SK-N-SH (cell line): Measurements from ENCODE around the gene CARD19. TPM values are rescaled to one million over a fixed set of nuclear protein-coding genes. Genes with fewer than 3 reads are reported as not detected.

ENCODE experiments used
- CHD2 ChIP-seq: fragments of 150-350 bp; IDR thresholded peaks from 2 replicates; pipeline ENCODE4 v1.6.1; 2018; ENCODE audit warnings: low read length; ENCODE audit not compliant: partially characterized antibody
- EP300 ChIP-seq, 2 experiments: IDR thresholded peaks; 2 replicates each; pipeline versions ENCODE4 v1.4.0 to v1.6.1; 2012; ENCODE audit warnings: borderline replicate concordance in 1 of 2, low read depth in 1 of 2, low read length in 1 of 2
- EZH2phosphoT487 ChIP-seq: fragments of 200-600 bp; sonication (generic); IDR thresholded peaks from 2 replicates; pipeline ENCODE4 v1.6.1; 2017; ENCODE audit warnings: low read depth, mixed run types, mild to moderate bottlenecking, antibody characterized with exemption, moderate library complexity, borderline replicate concordance
- FOSL2 ChIP-seq: IDR thresholded peaks from 2 replicates; pipeline ENCODE4 v1.4.0; 2012; ENCODE audit warnings: low read depth, mild to moderate bottlenecking, moderate library complexity, borderline replicate concordance
- GABPA ChIP-seq: IDR thresholded peaks from 2 replicates; pipeline ENCODE4 v1.4.0; 2012; ENCODE audit warnings: low read depth, mild to moderate bottlenecking
- IRF3 ChIP-seq: fragments of 150-350 bp; IDR thresholded peaks from 2 replicates; pipeline ENCODE4 v1.6.1; 2016; ENCODE audit warnings: mild to moderate bottlenecking, low read depth, low read length
- MEF2A ChIP-seq: IDR thresholded peaks from 2 replicates; pipeline ENCODE4 v1.4.0; 2012; ENCODE audit warnings: low read depth, borderline replicate concordance
- MXI1 ChIP-seq: IDR thresholded peaks from 2 replicates; pipeline ENCODE4 v1.6.1; 2012; ENCODE audit warnings: mild to moderate bottlenecking, low read depth, low read length, improper control_type of control experiment
- POLR2AphosphoS5 ChIP-seq: IDR thresholded peaks from 2 replicates; pipeline ENCODE4 v1.6.1; 2012; ENCODE audit warnings: low read depth, low read length
- RAD21 ChIP-seq: IDR thresholded peaks from 2 replicates; pipeline ENCODE4 v1.6.1; 2012; ENCODE audit warnings: mild to moderate bottlenecking, low read length
- RFX5 ChIP-seq: IDR thresholded peaks from 2 replicates; pipeline ENCODE4 v1.6.1; 2012; ENCODE audit warnings: mild to moderate bottlenecking, improper control_type of control experiment, low read length
- RXRA ChIP-seq: IDR thresholded peaks from 2 replicates; pipeline ENCODE4 v1.4.0; 2012; ENCODE audit warnings: low read depth, mild to moderate bottlenecking, borderline replicate concordance
- SMC3 ChIP-seq: IDR thresholded peaks from 2 replicates; pipeline ENCODE4 v1.6.1; 2012; ENCODE audit warnings: low read depth, low read length, improper control_type of control experiment
- TCF12 ChIP-seq: IDR thresholded peaks from 2 replicates; pipeline ENCODE4 v1.4.0; 2012
- TEAD4 ChIP-seq: IDR thresholded peaks from 2 replicates; pipeline ENCODE4 v1.4.0; 2012; ENCODE audit warnings: mild to moderate bottlenecking, borderline replicate concordance; ENCODE audit not compliant: insufficient read depth
- polyA plus RNA-seq, 3 experiments: library from polyadenylated mRNA; depleted of rRNA; stranded (reverse); fragments of >200 nt; gene quantifications; 2 replicates each; pipeline ENCODE4 v1.2.3, GENCODE V29; 2012
- TF ChIP-seq, protein P1 (sequence below): IDR thresholded peaks from 2 replicates; pipeline ENCODE4 v1.6.1; 2012; ENCODE audit warnings: mild to moderate bottlenecking, low read depth, low read length, moderate library complexity
- TF ChIP-seq, protein P2 (sequence below): fragments of 150-350 bp; IDR thresholded peaks from 2 replicates; pipeline ENCODE4 v1.6.1; 2017; ENCODE audit warnings: antibody characterized with exemption, low read length, low read depth, borderline replicate concordance
- TF ChIP-seq, protein P3 (sequence below): fragments of 200-600 bp; sonication (generic); IDR thresholded peaks from 2 replicates; pipeline ENCODE4 v1.6.1; 2017; ENCODE audit warnings: antibody characterized with exemption, mild to moderate bottlenecking, moderate library complexity
- TF ChIP-seq, protein P4 (sequence below): IDR thresholded peaks from 2 replicates; pipeline ENCODE4; 2012

The CARD19 gene
- polyA plus RNA-seq, 1 of the 3 experiments (the other 2 are of a cell fraction): 165 TPM

- TF ChIP-seq, protein P1, sequence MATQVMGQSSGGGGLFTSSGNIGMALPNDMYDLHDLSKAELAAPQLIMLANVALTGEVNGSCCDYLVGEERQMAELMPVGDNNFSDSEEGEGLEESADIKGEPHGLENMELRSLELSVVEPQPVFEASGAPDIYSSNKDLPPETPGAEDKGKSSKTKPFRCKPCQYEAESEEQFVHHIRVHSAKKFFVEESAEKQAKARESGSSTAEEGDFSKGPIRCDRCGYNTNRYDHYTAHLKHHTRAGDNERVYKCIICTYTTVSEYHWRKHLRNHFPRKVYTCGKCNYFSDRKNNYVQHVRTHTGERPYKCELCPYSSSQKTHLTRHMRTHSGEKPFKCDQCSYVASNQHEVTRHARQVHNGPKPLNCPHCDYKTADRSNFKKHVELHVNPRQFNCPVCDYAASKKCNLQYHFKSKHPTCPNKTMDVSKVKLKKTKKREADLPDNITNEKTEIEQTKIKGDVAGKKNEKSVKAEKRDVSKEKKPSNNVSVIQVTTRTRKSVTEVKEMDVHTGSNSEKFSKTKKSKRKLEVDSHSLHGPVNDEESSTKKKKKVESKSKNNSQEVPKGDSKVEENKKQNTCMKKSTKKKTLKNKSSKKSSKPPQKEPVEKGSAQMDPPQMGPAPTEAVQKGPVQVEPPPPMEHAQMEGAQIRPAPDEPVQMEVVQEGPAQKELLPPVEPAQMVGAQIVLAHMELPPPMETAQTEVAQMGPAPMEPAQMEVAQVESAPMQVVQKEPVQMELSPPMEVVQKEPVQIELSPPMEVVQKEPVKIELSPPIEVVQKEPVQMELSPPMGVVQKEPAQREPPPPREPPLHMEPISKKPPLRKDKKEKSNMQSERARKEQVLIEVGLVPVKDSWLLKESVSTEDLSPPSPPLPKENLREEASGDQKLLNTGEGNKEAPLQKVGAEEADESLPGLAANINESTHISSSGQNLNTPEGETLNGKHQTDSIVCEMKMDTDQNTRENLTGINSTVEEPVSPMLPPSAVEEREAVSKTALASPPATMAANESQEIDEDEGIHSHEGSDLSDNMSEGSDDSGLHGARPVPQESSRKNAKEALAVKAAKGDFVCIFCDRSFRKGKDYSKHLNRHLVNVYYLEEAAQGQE: no peak; the same call in 1 of the 2 replicates
- TF ChIP-seq TCF12 (peak; percentile 82), GABPA (peak; percentile 63), RFX5 (no peak), FOSL2 (peak; percentile 72; the same call in 1 of the 2 replicates), MEF2A (no peak), SMC3 (peak; percentile 10; the same call in 1 of the 2 replicates), CHD2 (no peak), RAD21 (peak; percentile 46), EP300 (IDR thresholded peaks at IDR 0.05; ENCODE audit: borderline replicate concordance in 1 of 2, low read depth in 1 of 2, low read length in 1 of 2) (peak; percentile 36 to 56; a peak in 2 of 4 replicates), MXI1 (peak; percentile 87), IRF3 (no peak), TEAD4 (0 out of 2 replicates have a peak, but pooled peaks have one; percentile 56), POLR2AphosphoS5 (peak; percentile 77), EZH2phosphoT487 (no peak), RXRA (no peak; the same call in 1 of the 2 replicates)
- TF ChIP-seq, protein P2, sequence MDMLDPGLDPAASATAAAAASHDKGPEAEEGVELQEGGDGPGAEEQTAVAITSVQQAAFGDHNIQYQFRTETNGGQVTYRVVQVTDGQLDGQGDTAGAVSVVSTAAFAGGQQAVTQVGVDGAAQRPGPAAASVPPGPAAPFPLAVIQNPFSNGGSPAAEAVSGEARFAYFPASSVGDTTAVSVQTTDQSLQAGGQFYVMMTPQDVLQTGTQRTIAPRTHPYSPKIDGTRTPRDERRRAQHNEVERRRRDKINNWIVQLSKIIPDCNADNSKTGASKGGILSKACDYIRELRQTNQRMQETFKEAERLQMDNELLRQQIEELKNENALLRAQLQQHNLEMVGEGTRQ: no peak
- TF ChIP-seq, protein P3, sequence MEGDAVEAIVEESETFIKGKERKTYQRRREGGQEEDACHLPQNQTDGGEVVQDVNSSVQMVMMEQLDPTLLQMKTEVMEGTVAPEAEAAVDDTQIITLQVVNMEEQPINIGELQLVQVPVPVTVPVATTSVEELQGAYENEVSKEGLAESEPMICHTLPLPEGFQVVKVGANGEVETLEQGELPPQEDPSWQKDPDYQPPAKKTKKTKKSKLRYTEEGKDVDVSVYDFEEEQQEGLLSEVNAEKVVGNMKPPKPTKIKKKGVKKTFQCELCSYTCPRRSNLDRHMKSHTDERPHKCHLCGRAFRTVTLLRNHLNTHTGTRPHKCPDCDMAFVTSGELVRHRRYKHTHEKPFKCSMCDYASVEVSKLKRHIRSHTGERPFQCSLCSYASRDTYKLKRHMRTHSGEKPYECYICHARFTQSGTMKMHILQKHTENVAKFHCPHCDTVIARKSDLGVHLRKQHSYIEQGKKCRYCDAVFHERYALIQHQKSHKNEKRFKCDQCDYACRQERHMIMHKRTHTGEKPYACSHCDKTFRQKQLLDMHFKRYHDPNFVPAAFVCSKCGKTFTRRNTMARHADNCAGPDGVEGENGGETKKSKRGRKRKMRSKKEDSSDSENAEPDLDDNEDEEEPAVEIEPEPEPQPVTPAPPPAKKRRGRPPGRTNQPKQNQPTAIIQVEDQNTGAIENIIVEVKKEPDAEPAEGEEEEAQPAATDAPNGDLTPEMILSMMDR: peak; percentile 37
- TF ChIP-seq, protein P4, sequence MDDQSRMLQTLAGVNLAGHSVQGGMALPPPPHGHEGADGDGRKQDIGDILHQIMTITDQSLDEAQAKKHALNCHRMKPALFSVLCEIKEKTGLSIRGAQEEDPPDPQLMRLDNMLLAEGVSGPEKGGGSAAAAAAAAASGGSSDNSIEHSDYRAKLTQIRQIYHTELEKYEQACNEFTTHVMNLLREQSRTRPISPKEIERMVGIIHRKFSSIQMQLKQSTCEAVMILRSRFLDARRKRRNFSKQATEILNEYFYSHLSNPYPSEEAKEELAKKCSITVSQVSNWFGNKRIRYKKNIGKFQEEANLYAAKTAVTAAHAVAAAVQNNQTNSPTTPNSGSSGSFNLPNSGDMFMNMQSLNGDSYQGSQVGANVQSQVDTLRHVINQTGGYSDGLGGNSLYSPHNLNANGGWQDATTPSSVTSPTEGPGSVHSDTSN: peak; percentile 65
- TF ChIP-seq, all 33 proteins: peak for 15
Measured at GRCh38 chr9:93119953-93120845, 24.2 kb downstream of the CARD19 start (continued).
